Heart left ventricle (tissue), 16 donors: Measurements from ENCODE around the gene PGK2. TPM values are rescaled to one million over a fixed set of nuclear protein-coding genes. Genes with fewer than 3 reads are reported as not detected.
"Not testable (repeated sequence)": the region's sequence is repeated elsewhere in the genome, so short reads cannot be mapped to it uniquely, and the experiment has no call there.

Experiments used
- ATAC-seq, 4 donors: fragments of 200-7000 bp; cut with Tn5 transposase; one replicate each; pipeline ENCODE4 v1.9.1; 2020 to 2022; ENCODE audit warnings: moderate library complexity in 4 of 4, mild to moderate bottlenecking in 3 of 4, moderate number of reproducible peaks in 1 of 4
- DNase-seq, 5 donors: peaks; one replicate each; pipeline ENCODE4 v3.0.0-alpha.2; 2020
- H3K27ac ChIP-seq, 12 donors: fragments of 200-600 bp; sonication (generic) in 4 of 12; one replicate each; pipeline versions ENCODE4 v1.5.0 to v1.8.0; 2016 to 2022; ENCODE audit warnings: mild to moderate bottlenecking in 2 of 12
- H3K27me3 ChIP-seq, 9 donors: fragments of 200-600 bp; sonication (generic) in 2 of 9; one replicate each; pipeline versions ENCODE4 v1.5.1 to v1.8.0; 2016 to 2022; ENCODE audit warnings: mild to moderate bottlenecking in 3 of 9
- H3K36me3 ChIP-seq, 9 donors: fragments of 200-600 bp; sonication (generic) in 2 of 9; one replicate each; pipeline versions ENCODE4 v1.5.0 to v1.8.0; 2018 to 2022; ENCODE audit warnings: mild to moderate bottlenecking in 2 of 9
- H3K4me1 ChIP-seq, 12 donors: fragments of 200-600 bp; sonication (generic) in 4 of 12; one replicate each; pipeline versions ENCODE4 v1.5.0 to v1.8.0; 2016 to 2022; ENCODE audit warnings: mild to moderate bottlenecking in 3 of 12
- H3K4me3 ChIP-seq, 12 donors: fragments of 200-600 bp; sonication (generic) in 4 of 12; one replicate each; pipeline versions ENCODE4 v1.5.0 to v1.8.0; 2017 to 2022; ENCODE audit warnings: mild to moderate bottlenecking in 9 of 12, moderate library complexity in 4 of 12
- H3K9me3 ChIP-seq, 12 donors: fragments of 200-600 bp; sonication (generic) in 4 of 12; one replicate each; pipeline versions ENCODE4 v1.5.0 to v1.8.0; 2016 to 2022; ENCODE audit warnings: mild to moderate bottlenecking in 1 of 12
- POLR2A ChIP-seq, 2 donors: fragments of 450-650 bp; IDR thresholded peaks; one replicate each; pipeline ENCODE4 v1.6.1; 2017; ENCODE audit warnings: antibody characterized with exemption in 2 of 2, mild to moderate bottlenecking in 2 of 2, moderate library complexity in 2 of 2
- WGBS, 4 donors: extraction: QIAGEN DNeasy Blood & Tissue Kit in 2 of 4; methylation state at CpG; one replicate each; pipeline versions ENCODE4 v1.1.5 to v1.1.7; 2013 to 2018; 5-methylcytosine and 5-hydroxymethylcytosine counted together
- intact Hi-C, 10 donors: fragments of 100-400 bp; cut with DNase I; formaldehyde crosslinking; loops; one replicate each; pipeline versions ENCODE4 v1.11.1 to v1.14.2; 2022
- polyA plus RNA-seq, 2 donors: library from polyadenylated mRNA; stranded (reverse); fragments of 200-250 nt; gene quantifications; one replicate each; pipeline ENCODE4 v1.2.3, GENCODE V29; 2013
- total RNA-seq, 9 donors: library from RNA; depleted of rRNA in 2 of 9; stranded (reverse); fragments of >200 nt in 2 of 9; fragmentation: NEBNext Ultra II Directional in 3 of 9; extraction: Animal tissue kit (Norgen Biotek cat#: 25700) in 3 of 9; gene quantifications; one replicate each; pipeline versions ENCODE4 v1.1.0 to v1.2.4, GENCODE V29; 2016 to 2023
- TF ChIP-seq, protein P1 (sequence below), 12 donors: fragments of 200-600 bp; sonication (generic) in 4 of 12; IDR thresholded peaks; one replicate each; pipeline versions ENCODE4 v1.5.0 to v1.8.0; 2018 to 2022; ENCODE audit warnings: antibody characterized with exemption in 12 of 12, mild to moderate bottlenecking in 5 of 12
- donor health status: ischemic (EF 13 %, LVEDD 7.1; RV severe dilation, severe dysfunction).
- donor health status: healthy with polysubstance abuse.
- donor health status: DM: no; HTN: yes; CAD: no.
- donor health status: DM: no; HTN: no; CAD: no.
- donor health status: ischemic (EF 25% LVEDD 6.9; RV normal size, moderate dysfunction).
- donor health status: ischemic (EF 25% LVEDD 5.7; RV mildly dilated, moderate dysfunction).
- donor health status: healthy.
- donor health status: DM: yes; HTN: yes; CAD: no.
- donor health status: ischemic (EF 35%, LVEDD 5.7; RV mildly dilated, moderate dysfunction).
- donor health status: nonischemic (EF 11% LVEDD 7.7; RV severe dilation, severe dysfunction).
- donor health status: DM: yes; HTN: yes; CAD: no.
- donor health status: PGD.
- donor health status: ischemic (EF 29% LVEDD 5.4; RV normal size, mild dysfunction).
- donor health status: nonischemic (EF 23%, LVEDD 6.1; RV moderate dilation, normal function).

Gene PGK2
- total and polyA plus RNA-seq, 11 donors: not detected

DNA sequence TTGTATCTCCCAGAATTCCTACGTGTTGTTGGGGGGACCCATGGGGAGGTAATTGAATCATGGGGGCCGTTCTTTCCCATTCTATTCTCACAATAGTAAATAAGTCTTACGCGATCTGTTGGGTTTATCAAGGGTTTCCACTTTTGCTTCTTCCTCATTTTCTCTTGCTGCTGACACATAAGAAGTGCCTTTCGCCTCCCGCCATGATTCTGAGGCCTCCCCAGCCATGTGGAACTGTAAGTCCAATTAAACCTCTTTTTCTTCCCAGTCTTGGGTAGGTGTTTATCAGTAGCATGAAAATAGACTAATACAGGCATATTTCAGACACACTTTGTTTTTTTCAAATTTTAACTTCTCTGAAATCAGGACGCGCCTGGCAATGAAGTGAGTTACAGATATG is 14.4 kb upstream of the PGK2 start:
- Histone ChIP-seq H3K4me1 (no peaks in the 10 kb centered on the region), H3K36me3 (no peaks in the 10 kb centered on the region), H3K27ac (no peak overlapping the region), H3K4me3 (no peak overlapping the region), H3K27me3 (no peaks in the 10 kb centered on the region), H3K9me3 (no peaks in the 10 kb centered on the region)
- ATAC-seq: no peak
- WGBS, 4 donors: 88 to 93% (median 91%) methylated on average over 8 of the region's 8 CpGs
- intact Hi-C loops: no loop called here
- no peak for DNase-seq
- TF ChIP-seq, protein P1, sequence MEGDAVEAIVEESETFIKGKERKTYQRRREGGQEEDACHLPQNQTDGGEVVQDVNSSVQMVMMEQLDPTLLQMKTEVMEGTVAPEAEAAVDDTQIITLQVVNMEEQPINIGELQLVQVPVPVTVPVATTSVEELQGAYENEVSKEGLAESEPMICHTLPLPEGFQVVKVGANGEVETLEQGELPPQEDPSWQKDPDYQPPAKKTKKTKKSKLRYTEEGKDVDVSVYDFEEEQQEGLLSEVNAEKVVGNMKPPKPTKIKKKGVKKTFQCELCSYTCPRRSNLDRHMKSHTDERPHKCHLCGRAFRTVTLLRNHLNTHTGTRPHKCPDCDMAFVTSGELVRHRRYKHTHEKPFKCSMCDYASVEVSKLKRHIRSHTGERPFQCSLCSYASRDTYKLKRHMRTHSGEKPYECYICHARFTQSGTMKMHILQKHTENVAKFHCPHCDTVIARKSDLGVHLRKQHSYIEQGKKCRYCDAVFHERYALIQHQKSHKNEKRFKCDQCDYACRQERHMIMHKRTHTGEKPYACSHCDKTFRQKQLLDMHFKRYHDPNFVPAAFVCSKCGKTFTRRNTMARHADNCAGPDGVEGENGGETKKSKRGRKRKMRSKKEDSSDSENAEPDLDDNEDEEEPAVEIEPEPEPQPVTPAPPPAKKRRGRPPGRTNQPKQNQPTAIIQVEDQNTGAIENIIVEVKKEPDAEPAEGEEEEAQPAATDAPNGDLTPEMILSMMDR (IDR thresholded peaks at IDR 0.05): no peak
- TF ChIP-seq POLR2A (IDR thresholded peaks at IDR 0.05): no peak

DNA sequence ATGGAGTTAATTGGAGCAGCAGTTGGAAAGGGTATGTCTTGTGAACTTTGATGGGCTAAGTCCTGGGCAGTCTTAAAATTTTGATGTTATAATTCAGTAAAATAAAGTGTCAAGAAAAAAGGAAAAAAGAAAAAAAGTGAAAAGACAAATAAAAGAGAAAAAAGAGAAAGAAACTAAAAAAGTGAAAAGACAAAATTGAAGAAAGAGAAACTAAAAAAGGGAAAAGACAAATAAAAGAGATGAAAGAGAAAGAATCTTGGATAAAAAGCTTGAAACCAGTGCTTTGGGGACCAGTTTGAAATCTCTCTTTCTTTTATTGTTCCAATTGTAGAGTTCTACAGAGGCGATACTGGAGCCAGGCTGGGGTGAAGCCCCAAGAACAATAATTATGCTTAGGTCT is 12.0 kb upstream of the PGK2 start:
- Histone ChIP-seq H3K36me3 (no peaks in the 10 kb centered on the region), H3K4me3 (no peak overlapping the region), H3K27ac (no peak overlapping the region), H3K9me3 (no peaks in the 10 kb centered on the region), H3K4me1 (no peaks in the 10 kb centered on the region), H3K27me3 (no peaks in the 10 kb centered on the region)
- no peak for TF ChIP-seq POLR2A (IDR thresholded peaks at IDR 0.05)
- TF ChIP-seq, protein P1 (IDR thresholded peaks at IDR 0.05): no peak
- ATAC-seq (no peak), DNase-seq (no peak)
- WGBS, 4 donors: 76 to 95% (median 93%) methylated on average over 1 of the region's 1 CpG
- intact Hi-C loops: no loop called here

DNA sequence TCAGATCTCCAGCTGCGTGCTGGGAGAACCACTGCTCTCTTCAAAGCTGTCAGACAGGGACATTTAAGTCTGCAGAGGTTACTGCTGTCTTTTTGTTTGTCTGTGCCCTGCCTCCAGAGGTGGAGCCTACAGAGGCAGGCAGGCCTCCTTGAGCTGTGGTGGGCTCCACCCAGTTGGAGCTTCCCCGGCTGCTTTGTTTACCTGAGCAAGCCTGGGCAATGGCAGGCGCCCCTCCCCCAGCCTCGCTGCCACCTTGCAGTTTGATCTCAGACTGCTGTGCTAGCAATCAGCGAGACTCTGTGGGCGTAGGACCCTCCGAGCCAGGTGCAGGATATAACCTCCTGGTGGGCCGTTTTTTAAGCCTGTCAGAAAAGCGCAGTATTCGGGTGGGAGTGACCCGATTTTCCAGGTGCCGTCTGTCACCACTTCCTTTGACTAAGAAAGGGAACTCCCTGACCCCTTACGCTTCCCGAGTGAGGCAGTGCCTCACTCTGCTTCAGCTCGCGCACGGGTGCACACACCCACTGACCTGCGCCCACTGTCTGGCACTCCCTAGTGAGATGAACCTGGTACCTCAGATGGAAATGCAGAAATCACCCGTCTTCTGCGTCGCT is 9.9 kb upstream of the PGK2 start:
- H3K27ac ChIP-seq, H3K36me3 ChIP-seq, H3K4me1 ChIP-seq, DNase-seq, H3K4me3 ChIP-seq, ATAC-seq, H3K9me3 ChIP-seq, intact Hi-C loops, H3K27me3 ChIP-seq: not testable (repeated sequence)
- 77 to 85% (median 84%) methylated on average over 18 to 21 of the region's 21 CpGs for WGBS, 4 donors

DNA sequence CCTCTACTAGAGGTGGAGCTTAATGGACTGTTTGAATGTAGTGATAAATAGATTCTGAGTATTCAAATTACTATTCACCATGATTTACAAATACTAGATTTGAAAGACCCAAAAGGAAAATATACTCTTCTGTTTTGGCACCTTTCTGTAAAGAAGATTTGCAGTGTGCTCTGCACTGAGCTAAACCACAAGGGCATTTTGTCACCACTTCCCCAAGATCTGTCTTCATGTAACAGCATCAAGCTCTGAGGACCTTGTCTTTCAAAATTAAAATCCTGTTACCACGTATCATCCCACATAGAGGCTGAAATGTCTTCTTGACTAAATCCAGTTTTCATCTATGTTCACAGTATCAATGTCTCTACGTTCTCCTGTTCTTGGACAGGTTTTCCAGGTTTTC is 3.3 kb upstream of the PGK2 start:
- no peak for ATAC-seq
- no peak for DNase-seq
- Histone ChIP-seq H3K4me3 (no peak overlapping the region), H3K27ac (no peak overlapping the region), H3K27me3 (no peaks in the 10 kb centered on the region), H3K36me3 (no peaks in the 10 kb centered on the region), H3K4me1 (no peaks in the 10 kb centered on the region), H3K9me3 (no peaks in the 10 kb centered on the region)
- intact Hi-C loops: no loop called here
- WGBS, 4 donors: 67 to 78% (median 73%) methylated on average over 2 of the region's 2 CpGs
- TF ChIP-seq, protein P1 (IDR thresholded peaks at IDR 0.05): no peak
- no peak for TF ChIP-seq POLR2A (IDR thresholded peaks at IDR 0.05)

DNA sequence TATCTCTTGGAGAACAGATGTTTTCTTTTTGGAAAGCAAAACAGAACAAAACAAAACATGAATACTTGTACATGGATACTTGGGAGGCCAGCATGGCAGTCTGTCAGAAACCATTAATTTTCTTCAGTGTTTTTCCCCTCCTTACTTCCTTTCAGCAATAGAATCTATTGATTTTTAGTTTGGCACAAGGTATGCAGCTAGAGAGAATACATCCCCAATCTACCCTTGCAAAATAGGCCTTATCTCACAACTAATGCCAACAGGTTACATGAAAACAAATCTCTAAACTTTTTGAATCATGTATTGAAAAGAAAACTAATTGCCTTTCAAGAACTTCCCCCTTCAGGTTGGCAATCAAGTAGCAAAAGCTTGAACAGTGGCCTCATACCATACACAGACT is 2.8 kb downstream of the PGK2 start:
- no peak for DNase-seq

More for the DNA sequence above, 2.8 kb downstream of the PGK2 start:
- Histone ChIP-seq H3K36me3 (no peaks in the 10 kb centered on the region), H3K27ac (no peak overlapping the region), H3K9me3 (no peaks in the 10 kb centered on the region), H3K27me3 (no peaks in the 10 kb centered on the region), H3K4me3 (no peak overlapping the region), H3K4me1 (no peaks in the 10 kb centered on the region)
- TF ChIP-seq POLR2A (IDR thresholded peaks at IDR 0.05): no peak
- ATAC-seq: no peak
- intact Hi-C loops: no loop called here
